SU-DHL-6 (cell line): ENCODE measurements around the gene GPRIN3.

Experiments
- H2AFZ ChIP-seq: fragments of 200-600 bp; sonication (generic); 2 replicates; pipeline ENCODE4 v1.6.1; 2014; ENCODE audit warnings: low read depth, mild to moderate bottlenecking, moderate library complexity, mixed read lengths, antibody characterized with exemption, low read length; ENCODE audit not compliant: severe bottlenecking
- H3F3A ChIP-seq: fragments of 200-600 bp; shearing (Covaris generic); 2 replicates; pipeline ENCODE4 v1.6.0; 2016; ENCODE audit warnings: antibody characterized with exemption, mild to moderate bottlenecking; ENCODE audit not compliant: insufficient read depth
- H3K27ac ChIP-seq: fragments of 200-600 bp; sonication (generic); 2 replicates; pipeline ENCODE4 v1.5.1; 2016; ENCODE audit warnings: low read depth, mild to moderate bottlenecking, low read length, moderate library complexity, mixed read lengths
- H3K27me3 ChIP-seq: fragments of 200-600 bp; sonication (generic), shearing (Covaris generic); 2 replicates; pipeline ENCODE4 v1.6.0; 2014; ENCODE audit warnings: mild to moderate bottlenecking, low read length
- H3K36me3 ChIP-seq: fragments of 200-600 bp; sonication (generic); 2 replicates; pipeline ENCODE4 v1.6.1; 2014; ENCODE audit warnings: mild to moderate bottlenecking, low read length, mixed read lengths
- H3K4me2 ChIP-seq: fragments of 300-600, 200-600 bp; shearing (Covaris generic), sonication (generic); 2 replicates; pipeline ENCODE4 v1.6.0; 2014; ENCODE audit warnings: low read length, low read depth, mild to moderate bottlenecking; ENCODE audit not compliant: poor library complexity, severe bottlenecking
- H3K4me3 ChIP-seq: fragments of 200-600 bp; sonication (generic); 2 replicates; pipeline ENCODE4 v1.5.1; 2014; ENCODE audit warnings: antibody characterized with exemption, low read length, mild to moderate bottlenecking, mixed read lengths; ENCODE audit not compliant: insufficient read depth, poor library complexity, severe bottlenecking
- H3K79me2 ChIP-seq: fragments of 200-600 bp; sonication (generic); 2 replicates; pipeline ENCODE4 v1.6.1; 2014; ENCODE audit warnings: mild to moderate bottlenecking, low read length, moderate library complexity; ENCODE audit not compliant: insufficient read depth
- H3K9ac ChIP-seq: fragments of 200-600 bp; sonication (generic); 2 replicates; pipeline ENCODE4 v1.7.0; 2014; ENCODE audit warnings: mild to moderate bottlenecking, low read length
- H3K9me2 ChIP-seq: fragments of 200-600 bp; sonication (generic); replicated peaks from 2 replicates; pipeline ENCODE4 v1.6.1; 2014; ENCODE audit warnings: low read length; ENCODE audit not compliant: insufficient read depth
- H3K9me3 ChIP-seq: fragments of 200-600 bp; sonication (generic); 2 replicates; pipeline ENCODE4 v1.6.1; 2014; ENCODE audit warnings: low read length, mixed read lengths; ENCODE audit not compliant: insufficient read depth
- H4K20me1 ChIP-seq: fragments of 200-600 bp; sonication (generic); 2 replicates; pipeline ENCODE4 v1.6.1; 2014; ENCODE audit warnings: low read depth, mild to moderate bottlenecking, antibody characterized with exemption, low read length, moderate library complexity, mixed read lengths
- CTCF ChIP-seq: fragments of 200-600 bp; sonication (generic); IDR thresholded peaks from one replicate; pipeline ENCODE4 v1.5.1; 2017; ENCODE audit warnings: antibody characterized with exemption, mild to moderate bottlenecking, low read length, moderate library complexity; ENCODE audit not compliant: insufficient read depth, poor library complexity, severe bottlenecking
- EZH2phosphoT487 ChIP-seq: fragments of 200-600 bp; sonication (generic), shearing (Covaris generic); conservative IDR thresholded peaks from 2 replicates; pipeline ENCODE4 v1.6.1; 2018; ENCODE audit warnings: mild to moderate bottlenecking, antibody characterized with exemption, low read length, moderate library complexity, mixed read lengths

GPRIN3 gene

GRCh38 chr4:89347363-89348025, 39.9 kb upstream of the GPRIN3 start:
- no peak for TF ChIP-seq CTCF
- TF ChIP-seq EZH2phosphoT487 = no peak
- Histone ChIP-seq H3K4me2 (no peak overlapping the region), H3K27ac (no peak overlapping the region)

GRCh38 chr4:89344571-89344970, 37.0 kb upstream of the GPRIN3 start:
- H3K4me3 ChIP-seq = no peak overlapping the region
- no peak overlapping the region for H3K9ac ChIP-seq
- no peaks in the 10 kb centered on the region for H3K36me3 ChIP-seq
- H3K4me2 ChIP-seq = no peak overlapping the region
- TF ChIP-seq EZH2phosphoT487 (no peak), CTCF (no peak)
- no peaks in the 10 kb centered on the region for H4K20me1 ChIP-seq
- H3K79me2 ChIP-seq = no peaks in the 10 kb centered on the region
- H2AFZ ChIP-seq = no peak overlapping the region
- no peaks in the 10 kb centered on the region for H3F3A ChIP-seq
- H3K9me3 ChIP-seq = no peaks in the 10 kb centered on the region
- no peaks in the 10 kb centered on the region for H3K9me2 ChIP-seq
- H3K27me3 ChIP-seq = no peaks in the 10 kb centered on the region
- no peak overlapping the region for H3K27ac ChIP-seq

More at GRCh38 chr4:89347363-89348025, 39.9 kb upstream of the GPRIN3 start:
- Histone ChIP-seq H3F3A (no peaks in the 10 kb centered on the region), H3K9me3 (no peaks in the 10 kb centered on the region), H3K79me2 (no peaks in the 10 kb centered on the region), H3K4me3 (no peak overlapping the region), H3K9ac (no peak overlapping the region), H3K27me3 (no peaks in the 10 kb centered on the region), H2AFZ (no peak overlapping the region), H3K9me2 (no peaks in the 10 kb centered on the region), H3K36me3 (no peaks in the 10 kb centered on the region), H4K20me1 (no peaks in the 10 kb centered on the region)

GRCh38 chr4:89338206-89338605, 30.6 kb upstream of the GPRIN3 start:
- Histone ChIP-seq H3K27ac (no peak overlapping the region), H3K4me2 (no peak overlapping the region), H2AFZ (no peak overlapping the region), H3K36me3 (no peaks in the 10 kb centered on the region), H3K9ac (no peak overlapping the region), H3F3A (no peaks in the 10 kb centered on the region), H3K4me3 (no peak overlapping the region), H3K9me3 (no peaks in the 10 kb centered on the region), H3K79me2 (no peaks in the 10 kb centered on the region), H3K9me2 (no peaks in the 10 kb centered on the region), H4K20me1 (no peaks in the 10 kb centered on the region), H3K27me3 (no peaks in the 10 kb centered on the region)
- TF ChIP-seq CTCF = no peak
- no peak for TF ChIP-seq EZH2phosphoT487
